PC-9 (cell line): ENCODE results near the gene SUOX. TPM values are rescaled to one million over a fixed set of nuclear protein-coding genes. Genes with fewer than 3 reads are reported as not detected.
"Not testable (repeated sequence)": the region's sequence is repeated elsewhere in the genome, so short reads cannot be mapped to it uniquely, and the experiment has no call there.

Source experiments
- BruUV-seq: library from RNA; stranded (reverse); fragments of 400-500 nt; replicated peaks from 2 replicates; lab custom pipeline; 2021; lab: Mats Ljungman, UMichigan
- CTCF ChIA-PET: fragments of 300-600 bp; sonication (Branson Sonifier 250); formaldehyde crosslinking; loops from one replicate; lab custom pipeline; 2022; ENCODE audit warnings: antibody characterized with exemption; lab: Charles Lee
- POLR2A ChIA-PET: fragments of 300-600 bp; sonication (Branson Sonifier 250); formaldehyde crosslinking; loops from one replicate; lab custom pipeline; 2022; ENCODE audit warnings: antibody characterized with exemption; ENCODE audit not compliant: unreplicated experiment; lab: Charles Lee
- DNase-seq, 2 experiments: peaks; one replicate each; pipeline versions ENCODE4 v3.0.0 to v3.0.0-alpha.2; 2015 to 2022; ENCODE audit warnings: mixed read lengths in 1 of 2
- H2AFZ ChIP-seq: fragments of 200-600 bp; sonication (generic); 2 replicates; pipeline ENCODE4 v1.8.1; 2017; ENCODE audit warnings: antibody characterized with exemption
- H3F3A ChIP-seq: fragments of 200-600 bp; sonication (generic); 2 replicates; pipeline ENCODE4 v1.8.1; 2017; ENCODE audit warnings: antibody characterized with exemption, mild to moderate bottlenecking, low read depth; ENCODE audit not compliant: insufficient read depth
- H3K27ac ChIP-seq: fragments of 200-600 bp; sonication (generic); 2 replicates; pipeline ENCODE4 v1.6.1; 2016; ENCODE audit warnings: mixed run types
- H3K27me3 ChIP-seq: fragments of 200-600 bp; sonication (generic); 2 replicates; pipeline ENCODE4 v1.6.1; 2016; ENCODE audit warnings: low read depth, mixed run types; ENCODE audit not compliant: insufficient read depth
- H3K36me3 ChIP-seq: fragments of 200-600 bp; sonication (generic); 2 replicates; pipeline ENCODE4 v1.6.1; 2016; ENCODE audit warnings: low read depth, mixed run types
- H3K4me1 ChIP-seq: fragments of 200-600 bp; sonication (generic); replicated peaks from 2 replicates; pipeline ENCODE4 v1.6.1; 2016; ENCODE audit warnings: mixed run types; ENCODE audit not compliant: insufficient read depth
- H3K4me2 ChIP-seq: fragments of 200-600 bp; sonication (generic); 2 replicates; pipeline ENCODE4 v1.6.1; 2017; ENCODE audit warnings: mixed run types
- H3K4me3 ChIP-seq: fragments of 200-600 bp; sonication (generic); 2 replicates; pipeline ENCODE4 v1.6.1; 2016; ENCODE audit warnings: mixed run types
- H3K79me2 ChIP-seq: fragments of 200-600 bp; sonication (generic); 2 replicates; pipeline ENCODE4 v1.6.1; 2017; ENCODE audit warnings: low read depth, mixed run types
- H3K9me2 ChIP-seq: fragments of 200-600 bp; sonication (generic); 2 replicates; pipeline ENCODE4 v1.8.1; 2017; ENCODE audit warnings: mild to moderate bottlenecking; ENCODE audit not compliant: insufficient read depth
- H3K9me3 ChIP-seq: fragments of 200-600 bp; sonication (generic); 2 replicates; pipeline ENCODE4 v1.8.1; 2016; ENCODE audit warnings: low read depth; ENCODE audit not compliant: insufficient read depth
- H4K20me1 ChIP-seq: fragments of 200-600 bp; sonication (generic); 2 replicates; pipeline ENCODE4 v1.8.1; 2017; ENCODE audit not compliant: insufficient read depth
- EZH2 ChIP-seq: fragments of 200-600 bp; sonication (generic); IDR thresholded peaks from 2 replicates; pipeline ENCODE4 v1.8.0; 2017; ENCODE audit warnings: antibody characterized with exemption, low read depth
- intact Hi-C: fragments of 100-400 bp; cut with micrococcal nuclease; formaldehyde crosslinking; loops from one replicate; pipeline ENCODE4 v1.10.0; 2022; ENCODE audit not compliant: unreplicated experiment
- total RNA-seq: library from RNA; stranded (reverse); gene quantifications from 2 replicates; pipeline ENCODE4 v1.2.3, GENCODE V29; 2021
- TF ChIP-seq, protein P1 (sequence below): fragments of 200-600 bp; sonication (generic); conservative IDR thresholded peaks from 2 replicates; pipeline ENCODE4 v1.6.1; 2017; ENCODE audit warnings: mixed run types, antibody characterized with exemption, mild to moderate bottlenecking, moderate library complexity

SUOX gene
- total RNA-seq, 1 experiment from 2014 or later: 22.7 TPM

DNA sequence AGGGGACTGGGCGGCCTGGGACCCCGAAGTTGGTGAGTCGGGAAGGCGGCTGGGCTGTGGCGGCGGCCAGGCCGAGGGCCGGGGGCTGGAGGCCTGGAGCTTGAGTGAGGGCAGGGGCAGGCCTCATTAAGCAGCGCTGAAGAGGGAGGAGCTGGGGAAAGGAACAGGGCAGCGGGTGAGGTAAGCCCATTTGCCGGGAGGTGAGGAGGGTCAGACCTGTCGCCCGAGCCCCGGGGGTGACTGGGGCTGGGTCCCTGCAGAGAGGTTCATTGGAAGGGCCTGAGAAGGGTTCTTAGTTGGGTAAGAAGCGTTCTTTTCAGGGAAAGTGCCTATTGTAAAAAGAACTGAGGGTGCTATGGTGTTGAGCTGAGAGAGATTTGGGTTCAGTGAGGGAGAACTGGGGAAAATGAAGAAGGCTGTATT, 22.8 kb upstream of the SUOX start:
- Histone ChIP-seq H3K9me2 (no peaks in the 10 kb centered on the region), H3K4me3 (peak overlapping the region; percentile 93), H3K27ac (peak overlapping the region; percentile 70), H3K27me3 (no peaks in the 10 kb centered on the region), H3K79me2 (peaks cover 46% of the 10 kb centered on the region), H3K4me1 (peaks cover 27% of the 10 kb centered on the region), H3K9me3 (no peaks in the 10 kb centered on the region), H3K36me3 (no peaks in the 10 kb centered on the region), H4K20me1 (no peaks in the 10 kb centered on the region), H3K4me2 (peak overlapping the region; percentile 90), H2AFZ (peak overlapping the region; percentile 74), H3F3A (peaks cover 28% of the 10 kb centered on the region)
- POLR2A ChIA-PET: interaction anchor here (0.6 to 1.9 kb wide), 9 partner anchors 17 to 261 kb away, joined by 3 to 13 read pairs (median 6); partner anchors contain the start of genes DNAJC14, ESYT1, ORMDL2 and SARNP
- DNase-seq: peak; percentile 45 to 55
- CTCF ChIA-PET: interaction anchor here (0.6 to 1.7 kb wide), 7 partner anchors 16 to 297 kb away, joined by 3 to 10 read pairs (median 3); partner anchors contain the start of gene SUOX
- no TSS peak for BruUV-seq
- intact Hi-C loops: loop anchor here (1.0 to 5.0 kb wide), 2 partner anchors 18 to 143 kb away; partner anchors contain the start of genes RPL41 and ZC3H10
- no peak for TF ChIP-seq EZH2
- TF ChIP-seq, protein P1, sequence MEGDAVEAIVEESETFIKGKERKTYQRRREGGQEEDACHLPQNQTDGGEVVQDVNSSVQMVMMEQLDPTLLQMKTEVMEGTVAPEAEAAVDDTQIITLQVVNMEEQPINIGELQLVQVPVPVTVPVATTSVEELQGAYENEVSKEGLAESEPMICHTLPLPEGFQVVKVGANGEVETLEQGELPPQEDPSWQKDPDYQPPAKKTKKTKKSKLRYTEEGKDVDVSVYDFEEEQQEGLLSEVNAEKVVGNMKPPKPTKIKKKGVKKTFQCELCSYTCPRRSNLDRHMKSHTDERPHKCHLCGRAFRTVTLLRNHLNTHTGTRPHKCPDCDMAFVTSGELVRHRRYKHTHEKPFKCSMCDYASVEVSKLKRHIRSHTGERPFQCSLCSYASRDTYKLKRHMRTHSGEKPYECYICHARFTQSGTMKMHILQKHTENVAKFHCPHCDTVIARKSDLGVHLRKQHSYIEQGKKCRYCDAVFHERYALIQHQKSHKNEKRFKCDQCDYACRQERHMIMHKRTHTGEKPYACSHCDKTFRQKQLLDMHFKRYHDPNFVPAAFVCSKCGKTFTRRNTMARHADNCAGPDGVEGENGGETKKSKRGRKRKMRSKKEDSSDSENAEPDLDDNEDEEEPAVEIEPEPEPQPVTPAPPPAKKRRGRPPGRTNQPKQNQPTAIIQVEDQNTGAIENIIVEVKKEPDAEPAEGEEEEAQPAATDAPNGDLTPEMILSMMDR: no peak

DNA sequence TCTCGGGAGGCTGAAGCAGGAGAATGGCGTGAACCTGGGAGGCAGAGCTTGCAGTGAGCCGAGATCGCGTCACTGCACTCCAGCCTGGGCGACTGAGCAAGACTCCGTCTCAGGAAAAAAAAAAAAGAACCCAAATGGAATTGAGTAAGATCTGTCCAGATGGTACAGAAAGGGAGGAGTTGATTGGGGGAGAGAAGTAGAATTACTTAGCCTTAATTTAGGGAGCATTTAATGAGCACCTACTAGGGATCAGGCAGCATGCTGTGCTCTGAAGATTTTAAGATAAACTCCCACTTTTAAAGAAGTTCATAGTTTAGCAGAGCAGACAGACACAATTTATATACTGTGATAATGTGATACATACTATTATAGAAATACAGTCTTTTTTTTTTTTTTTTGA, 18.7 kb upstream of the SUOX start:
- Histone ChIP-seq H3K4me2 (no peak overlapping the region), H3K36me3 (0 out of 2 replicates have a peak, but pooled peaks cover 6% of the 10 kb centered on the region), H3K9me2 (no peaks in the 10 kb centered on the region), H3K9me3 (no peaks in the 10 kb centered on the region), H3K79me2 (peaks cover 51% of the 10 kb centered on the region), H2AFZ (no peak overlapping the region), H3K27ac (no peak overlapping the region), H4K20me1 (0 out of 2 replicates have a peak, but pooled peaks cover 5% of the 10 kb centered on the region), H3K27me3 (no peaks in the 10 kb centered on the region), H3K4me3 (no peak overlapping the region), H3K4me1 (peaks cover 24% of the 10 kb centered on the region), H3F3A (peaks cover 34% of the 10 kb centered on the region)
- no peak for TF ChIP-seq EZH2
- TF ChIP-seq, protein P1: no peak
- CTCF ChIA-PET: no interaction called here
- intact Hi-C loops: no loop called here
- no TSS peak for BruUV-seq
- POLR2A ChIA-PET: no interaction called here
- no peak for DNase-seq

DNA sequence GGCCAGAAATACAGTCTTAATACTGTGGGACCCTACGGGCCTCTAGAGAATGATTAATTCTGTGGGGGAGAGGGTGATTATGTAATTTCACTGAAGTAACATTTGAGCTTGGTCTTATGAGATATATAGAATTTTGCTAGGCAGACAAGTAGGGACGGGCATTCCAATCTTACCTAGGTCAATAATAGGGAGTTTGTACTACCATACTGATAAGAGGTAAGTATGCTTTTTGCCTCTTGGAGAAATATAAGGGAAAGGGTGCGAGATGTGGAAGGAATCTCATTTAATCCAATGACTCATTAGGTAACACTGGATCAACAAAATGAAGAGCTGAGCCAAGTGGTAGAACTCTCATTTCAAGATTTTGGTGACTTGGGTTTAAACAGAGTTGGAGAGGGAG, 18.0 kb upstream of the SUOX start:
- H3K36me3 ChIP-seq: 0 out of 2 replicates have a peak, but pooled peaks cover 6% of the 10 kb centered on the region
- no peak overlapping the region for H3K4me2 ChIP-seq
- H3K4me1 ChIP-seq: peaks cover 24% of the 10 kb centered on the region
- no peaks in the 10 kb centered on the region for H3K27me3 ChIP-seq
- no peak overlapping the region for H3K4me3 ChIP-seq
- H2AFZ ChIP-seq: no peak overlapping the region
- H3K9me2 ChIP-seq: no peaks in the 10 kb centered on the region
- TF ChIP-seq, protein P1: no peak
- TF ChIP-seq EZH2: no peak
- 0 out of 2 replicates have a peak, but pooled peaks cover 5% of the 10 kb centered on the region for H4K20me1 ChIP-seq
- peaks cover 34% of the 10 kb centered on the region for H3F3A ChIP-seq
- CTCF ChIA-PET: interaction anchor here (0.6 kb wide), 1 partner anchor 308 kb away, joined by 15 read pairs; no protein-coding TSS in a partner anchor
- intact Hi-C loops: no loop called here
- POLR2A ChIA-PET: no interaction called here
- H3K79me2 ChIP-seq: peaks cover 51% of the 10 kb centered on the region
- H3K9me3 ChIP-seq: no peaks in the 10 kb centered on the region
- no peak overlapping the region for H3K27ac ChIP-seq
- BruUV-seq: no TSS peak
- no peak for DNase-seq

- H3K4me3 ChIP-seq, H2AFZ ChIP-seq, H3K9me3 ChIP-seq, intact Hi-C loops, H4K20me1 ChIP-seq, BruUV-seq, H3K9me2 ChIP-seq, H3K27me3 ChIP-seq: not testable (repeated sequence)
- 0 out of 2 replicates have a peak overlapping the region, but pooled peaks have one; percentile 27 for H3K4me2 ChIP-seq
- peaks cover 17% of the 10 kb centered on the region for H3K4me1 ChIP-seq
- H3K36me3 ChIP-seq: 0 out of 2 replicates have a peak, but pooled peaks cover 17% of the 10 kb centered on the region
- H3F3A ChIP-seq: peaks cover 34% of the 10 kb centered on the region
- POLR2A ChIA-PET: interaction anchor here (0.6 to 0.7 kb wide), 2 partner anchors 20 to 24 kb away, joined by 9 to 12 read pairs; no protein-coding TSS in a partner anchor
- CTCF ChIA-PET: interaction anchor here (0.7 kb wide), 1 partner anchor 253 kb away, joined by 3 read pairs; no protein-coding TSS in a partner anchor
- peak overlapping the region; percentile 38; the same call in 1 of the 2 replicates for H3K27ac ChIP-seq
- H3K79me2 ChIP-seq: peaks cover 24% of the 10 kb centered on the region
- peak; percentile 55 to 65 for DNase-seq
Measured at GRCh38 chr12:55981882-55982281, 15.2 kb upstream of the SUOX start.
